Erythroblast (primary cell): Measurements from ENCODE around the gene WFS1.

ENCODE experiments used
- GATA1 ChIP-seq: IDR thresholded peaks from 2 replicates; pipeline ENCODE4 v1.6.1; 2011; ENCODE audit warnings: low read depth, mild to moderate bottlenecking, control low read depth, low read length, moderate library complexity
- POLR2A ChIP-seq: IDR thresholded peaks from 2 replicates; pipeline ENCODE4 v1.6.1; 2011; ENCODE audit warnings: mild to moderate bottlenecking, low read length

- TF ChIP-seq POLR2A (no peak), GATA1 (no peak)
Observed at GRCh38 chr4:6294705-6295421, 25.2 kb downstream of the WFS1 start.
